ENCODE measurements around the gene SPEF1. TPM values are rescaled to one million over a fixed set of nuclear protein-coding genes. Genes with fewer than 3 reads are reported as not detected.

SPEF1 gene
- total RNA-seq, 1 experiment from 2014 or later = not detected

DNA sequence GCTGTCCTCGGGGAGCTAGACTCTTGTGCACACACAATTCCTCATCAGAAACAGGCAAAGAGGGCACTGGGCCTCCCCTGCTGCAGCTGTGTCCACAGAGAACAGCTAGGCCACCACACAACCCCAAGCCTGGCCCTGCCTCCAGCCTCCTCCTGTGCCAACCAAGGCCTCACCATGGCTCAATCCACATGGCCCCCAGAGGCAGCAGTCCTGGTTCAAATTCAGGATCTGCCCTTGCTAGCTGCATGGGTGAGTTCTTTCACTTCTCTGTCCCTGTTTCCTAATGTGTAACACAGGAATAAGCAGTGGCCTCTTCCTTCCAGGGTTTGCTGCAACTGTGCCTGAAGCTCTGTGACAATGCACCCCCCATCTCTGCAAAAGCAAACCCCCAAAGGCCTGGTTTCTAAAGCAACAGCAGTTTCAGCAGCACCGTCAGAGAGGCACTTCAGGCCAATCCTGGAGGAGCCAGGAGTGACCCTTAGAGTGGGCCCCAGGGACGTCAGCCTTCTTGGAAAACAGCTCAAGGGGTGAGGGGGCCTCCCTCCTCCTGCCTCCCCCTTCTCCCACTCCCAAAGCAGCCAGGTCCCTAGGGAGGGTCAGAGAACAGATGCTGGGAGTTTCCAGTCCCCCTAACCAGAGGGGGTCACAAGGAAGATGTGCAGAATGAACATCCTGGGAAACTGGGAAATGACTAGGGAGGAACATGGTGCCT, 15.9 kb downstream of the SPEF1 start:
- Histone ChIP-seq H3K36me3 (ENCODE audit: control insufficient read depth, insufficient read depth, low read length) (no peaks in the 10 kb centered on the region), H3K4me3 (ENCODE audit: low read depth, low read length) (no peak overlapping the region), H3K9me3 (no peaks in the 10 kb centered on the region), H3K4me1 (peaks cover 11% of the 10 kb centered on the region), H3K27me3 (replicated peaks; ENCODE audit: control insufficient read depth, insufficient read depth, low read length) (no peaks in the 10 kb centered on the region)
- no TSS peak for BruUV-seq (replicated peaks)
- Mint-ChIP-seq H3K4me1 (ENCODE audit: low read depth, unreplicated experiment) (peaks cover 7% of the 10 kb centered on the region), H3K36me3 (ENCODE audit: insufficient read depth, unreplicated experiment) (peaks cover 8% of the 10 kb centered on the region), H3K27ac (ENCODE audit: unreplicated experiment) (no peak overlapping the region), H3K9me3 (ENCODE audit: unreplicated experiment) (no peaks in the 10 kb centered on the region), H3K4me3 (ENCODE audit: unreplicated experiment) (no peak overlapping the region), H3K27me3 (ENCODE audit: insufficient read depth, unreplicated experiment) (no peaks in the 10 kb centered on the region)
- POLR2A ChIA-PET = no interaction called here
- no peak for DNase-seq
- CTCF ChIA-PET = interaction anchor here (3.8 kb wide), 1 partner anchor 16 kb away, joined by 38 read pairs; the partner anchor contains the start of gene SPEF1
- intact Hi-C loops (cut with micrococcal nuclease; ENCODE audit: unreplicated experiment) = no loop called here
- TF ChIP-seq, protein P1, sequence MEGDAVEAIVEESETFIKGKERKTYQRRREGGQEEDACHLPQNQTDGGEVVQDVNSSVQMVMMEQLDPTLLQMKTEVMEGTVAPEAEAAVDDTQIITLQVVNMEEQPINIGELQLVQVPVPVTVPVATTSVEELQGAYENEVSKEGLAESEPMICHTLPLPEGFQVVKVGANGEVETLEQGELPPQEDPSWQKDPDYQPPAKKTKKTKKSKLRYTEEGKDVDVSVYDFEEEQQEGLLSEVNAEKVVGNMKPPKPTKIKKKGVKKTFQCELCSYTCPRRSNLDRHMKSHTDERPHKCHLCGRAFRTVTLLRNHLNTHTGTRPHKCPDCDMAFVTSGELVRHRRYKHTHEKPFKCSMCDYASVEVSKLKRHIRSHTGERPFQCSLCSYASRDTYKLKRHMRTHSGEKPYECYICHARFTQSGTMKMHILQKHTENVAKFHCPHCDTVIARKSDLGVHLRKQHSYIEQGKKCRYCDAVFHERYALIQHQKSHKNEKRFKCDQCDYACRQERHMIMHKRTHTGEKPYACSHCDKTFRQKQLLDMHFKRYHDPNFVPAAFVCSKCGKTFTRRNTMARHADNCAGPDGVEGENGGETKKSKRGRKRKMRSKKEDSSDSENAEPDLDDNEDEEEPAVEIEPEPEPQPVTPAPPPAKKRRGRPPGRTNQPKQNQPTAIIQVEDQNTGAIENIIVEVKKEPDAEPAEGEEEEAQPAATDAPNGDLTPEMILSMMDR (IDR thresholded peaks at IDR 0.05; ENCODE audit: insufficient read depth in 1 of 2, low read depth in 1 of 2, low read length in 1 of 2, severe bottlenecking in 1 of 2, unreplicated experiment in 1 of 2) = no peak

DNA sequence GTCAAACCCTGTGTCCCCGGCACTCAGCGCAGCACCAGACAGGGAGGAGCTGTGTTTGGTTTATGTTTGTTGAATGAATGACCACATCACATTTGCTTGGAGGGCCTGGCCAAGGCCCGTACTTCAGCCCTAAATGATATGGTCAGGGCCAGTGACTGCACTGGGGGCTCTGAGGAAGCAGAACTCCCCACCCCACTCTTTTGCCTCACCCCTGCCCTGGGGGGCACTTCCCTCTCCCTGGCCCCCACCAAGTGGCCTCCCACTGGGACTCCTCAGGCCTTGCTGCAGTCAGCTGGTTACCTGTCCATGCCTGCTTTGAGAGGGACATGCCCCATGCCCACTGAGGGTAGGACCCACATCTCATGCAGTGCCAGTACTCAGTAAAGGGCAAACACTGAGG, 16.6 kb downstream of the SPEF1 start:
- CTCF ChIA-PET = interaction anchor here (1.2 kb wide), 1 partner anchor 54 kb away, joined by 6 read pairs; no protein-coding TSS in a partner anchor
- Mint-ChIP-seq H3K27ac (ENCODE audit: unreplicated experiment) (no peak overlapping the region), H3K4me3 (ENCODE audit: unreplicated experiment) (no peak overlapping the region), H3K4me1 (ENCODE audit: low read depth, unreplicated experiment) (peaks cover 7% of the 10 kb centered on the region), H3K9me3 (ENCODE audit: unreplicated experiment) (no peaks in the 10 kb centered on the region), H3K27me3 (ENCODE audit: insufficient read depth, unreplicated experiment) (no peaks in the 10 kb centered on the region), H3K36me3 (ENCODE audit: insufficient read depth, unreplicated experiment) (peaks cover 12% of the 10 kb centered on the region)
- no peak overlapping the region for H3K4me3 ChIP-seq (ENCODE audit: low read depth, low read length)
- intact Hi-C loops (cut with micrococcal nuclease; ENCODE audit: unreplicated experiment) = no loop called here
- TF ChIP-seq, protein P1 (IDR thresholded peaks at IDR 0.05; ENCODE audit: insufficient read depth in 1 of 2, low read depth in 1 of 2, low read length in 1 of 2, severe bottlenecking in 1 of 2, unreplicated experiment in 1 of 2) = no peak
- no TSS peak for BruUV-seq (replicated peaks)
- POLR2A ChIA-PET = no interaction called here
- no peaks in the 10 kb centered on the region for H3K27me3 ChIP-seq (replicated peaks; ENCODE audit: control insufficient read depth, insufficient read depth, low read length)
- DNase-seq = no peak
- no peaks in the 10 kb centered on the region for H3K36me3 ChIP-seq (ENCODE audit: control insufficient read depth, insufficient read depth, low read length)
- H3K9me3 ChIP-seq = no peaks in the 10 kb centered on the region
- peaks cover 11% of the 10 kb centered on the region for H3K4me1 ChIP-seq

- Histone ChIP-seq H3K9me3 (no peaks in the 10 kb centered on the region), H3K4me1 (peaks cover 11% of the 10 kb centered on the region), H3K36me3 (ENCODE audit: control insufficient read depth, insufficient read depth, low read length) (no peaks in the 10 kb centered on the region), H3K27me3 (replicated peaks; ENCODE audit: control insufficient read depth, insufficient read depth, low read length) (no peaks in the 10 kb centered on the region), H3K4me3 (ENCODE audit: low read depth, low read length) (no peak overlapping the region)
- Mint-ChIP-seq H3K36me3 (ENCODE audit: insufficient read depth, unreplicated experiment) (peaks cover 13% of the 10 kb centered on the region), H3K27me3 (ENCODE audit: insufficient read depth, unreplicated experiment) (no peaks in the 10 kb centered on the region), H3K27ac (ENCODE audit: unreplicated experiment) (no peak overlapping the region), H3K9me3 (ENCODE audit: unreplicated experiment) (no peaks in the 10 kb centered on the region), H3K4me3 (ENCODE audit: unreplicated experiment) (no peak overlapping the region), H3K4me1 (ENCODE audit: low read depth, unreplicated experiment) (peaks cover 3% of the 10 kb centered on the region)
- ChIA-PET POLR2A (no interaction called here), CTCF (interaction anchor here (0.5 to 1.2 kb wide), 3 partner anchors 53 to 542 kb away, joined by 3 to 6 read pairs (median 5); no protein-coding TSS in a partner anchor)
- no peak for DNase-seq
- TF ChIP-seq, protein P1 (IDR thresholded peaks at IDR 0.05; ENCODE audit: insufficient read depth in 1 of 2, low read depth in 1 of 2, low read length in 1 of 2, severe bottlenecking in 1 of 2, unreplicated experiment in 1 of 2) = no peak
- no TSS peak for BruUV-seq (replicated peaks)
- intact Hi-C loops (cut with micrococcal nuclease; ENCODE audit: unreplicated experiment) = no loop called here
Observed at GRCh38 chr20:3763671-3764601, 17.3 kb downstream of the SPEF1 start.

All from Caco-2 (cell line).